NOMO-1 treated with DMSO at 0.1 percent for 48 hours (cell line): Measurements from ENCODE around the gene PPP1R3G.
A peak's percentile ranks its signal among the peaks of the same experiment; 100 is the strongest.

ENCODE experiments used
- DNase-seq: peaks from one replicate; lab custom pipeline; 2025; ENCODE audit not compliant: unreplicated experiment; lab: John Stamatoyannopoulos, UW

Gene PPP1R3G

DNA sequence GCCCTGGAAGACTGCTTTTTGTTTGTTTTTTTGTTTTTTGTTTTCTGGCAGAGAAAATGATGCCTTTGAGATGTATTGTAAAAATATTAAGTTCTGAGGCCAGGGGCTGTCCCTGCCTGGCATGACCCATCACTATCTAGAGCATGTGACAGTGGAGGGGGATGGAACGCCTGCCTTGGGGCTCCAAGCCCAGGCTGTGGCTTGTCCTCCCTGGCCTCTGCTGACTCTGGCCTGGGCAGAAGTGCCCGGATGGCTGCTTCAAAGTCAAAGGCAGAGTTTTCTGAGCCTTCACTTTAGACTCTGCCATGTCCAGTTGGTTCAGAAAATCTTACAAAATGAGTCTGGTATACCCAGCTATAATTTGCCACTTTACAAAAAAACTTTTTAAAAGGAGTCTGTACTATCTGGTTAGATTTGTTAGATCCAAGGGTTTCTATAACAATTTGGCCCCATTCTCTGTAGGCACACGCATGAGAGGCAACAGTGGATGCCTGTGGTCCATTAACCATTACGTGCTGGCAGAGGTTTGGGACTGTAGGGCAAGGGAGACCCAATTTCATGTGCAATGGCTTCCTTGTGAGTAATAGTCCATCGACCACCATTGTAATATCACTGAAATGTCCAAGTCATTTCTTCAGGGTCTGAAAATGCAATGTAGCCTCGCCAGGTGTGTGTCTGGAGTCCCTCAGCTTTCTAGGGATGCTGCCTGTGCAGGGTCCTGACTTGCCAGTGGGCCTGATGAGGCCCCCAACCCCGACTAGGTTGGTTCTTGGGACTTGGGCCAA, 8.3 kb downstream of the PPP1R3G start:
- no peak for DNase-seq

DNA sequence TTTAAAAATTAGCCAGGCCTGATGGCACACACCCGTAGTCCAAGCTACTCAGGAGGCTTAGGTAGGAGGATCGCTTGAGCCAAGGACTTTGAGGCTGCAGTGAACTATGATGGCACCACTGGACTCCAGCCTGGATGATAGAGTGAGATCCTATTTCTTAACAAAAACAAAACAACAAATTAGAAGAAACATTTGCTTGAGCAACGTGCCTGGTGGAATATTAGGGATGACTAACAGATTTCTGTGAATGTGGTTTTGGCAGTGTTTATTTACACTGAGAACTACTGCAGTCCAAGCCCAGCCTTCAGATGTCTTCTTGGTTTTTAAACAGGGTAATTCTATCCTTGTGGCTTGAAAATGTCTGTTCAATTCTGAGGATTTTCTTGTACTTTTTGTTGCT, 9.2 kb downstream of the PPP1R3G start:
- no peak for DNase-seq

GRCh38 chr6:5095236-5095635, 10.1 kb downstream of the PPP1R3G start:
- DNase-seq, result peak; percentile 71

GRCh38 chr6:5096482-5096881, 11.3 kb downstream of the PPP1R3G start:
- DNase-seq, result peak; percentile 64

- no peak for DNase-seq
These were observed 13.5 kb downstream of the PPP1R3G start for GRCh38 chr6:5098501-5099270.

GRCh38 chr6:5099537-5099936, 14.4 kb downstream of the PPP1R3G start:
- DNase-seq, result no peak

- DNase-seq, result no peak
These were observed 15.7 kb downstream of the PPP1R3G start for GRCh38 chr6:5100806-5101205.

DNA sequence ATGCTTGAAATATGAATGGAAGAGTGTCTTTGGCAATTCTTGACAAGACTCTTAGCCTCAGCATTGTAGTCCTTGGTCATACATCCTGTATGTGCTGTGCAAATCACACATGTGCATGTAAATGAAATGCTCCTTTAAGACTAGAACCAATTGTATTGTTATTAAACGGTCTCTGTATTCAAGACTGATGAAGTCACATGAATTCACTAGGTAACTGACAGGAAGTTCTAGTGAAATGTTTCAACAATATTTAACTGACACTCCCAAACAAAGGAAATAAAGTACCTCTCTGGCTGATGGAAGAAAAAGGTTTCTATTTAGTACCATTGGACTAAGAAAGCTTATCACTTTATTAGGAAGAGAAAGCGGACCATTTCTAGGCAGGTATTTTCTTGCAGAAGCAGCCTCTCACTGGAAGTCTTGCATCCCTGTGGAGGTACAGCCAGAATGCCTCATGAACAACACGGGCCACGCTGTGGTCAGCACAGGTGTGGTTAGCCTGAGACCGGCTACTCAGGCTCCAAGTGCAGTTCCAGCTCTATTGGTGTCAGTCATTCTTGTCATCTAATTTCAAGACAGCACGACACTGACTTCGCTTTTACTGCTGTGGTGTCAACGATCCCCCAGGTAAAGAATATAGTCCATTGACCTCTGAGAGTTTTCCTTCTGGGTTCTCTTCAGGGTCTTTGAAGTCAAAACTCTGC, 17.3 kb downstream of the PPP1R3G start:
- DNase-seq, result no peak

- no peak for DNase-seq
These were observed 18.1 kb downstream of the PPP1R3G start for GRCh38 chr6:5103250-5103649.

DNA sequence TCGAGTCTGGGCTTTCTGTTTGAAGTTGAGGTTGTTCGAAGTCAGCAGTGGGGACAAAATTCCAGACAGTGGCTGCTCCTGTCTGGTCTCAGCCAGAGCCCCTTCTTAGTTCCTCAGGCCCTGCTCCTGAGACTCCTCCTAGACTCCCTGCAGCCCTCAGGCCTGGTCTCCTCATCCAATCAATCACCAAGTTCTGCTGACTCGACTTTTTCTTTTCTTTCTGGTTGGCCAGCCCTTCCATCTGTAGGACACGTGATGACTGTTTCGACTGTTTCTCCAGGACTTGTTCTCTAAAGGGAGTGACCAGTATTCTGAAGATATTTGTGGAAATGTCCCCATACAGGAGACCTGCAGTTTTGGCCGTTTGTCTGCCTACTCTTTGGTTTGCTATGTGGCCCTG, 19.5 kb downstream of the PPP1R3G start:
- no peak for DNase-seq

DNA sequence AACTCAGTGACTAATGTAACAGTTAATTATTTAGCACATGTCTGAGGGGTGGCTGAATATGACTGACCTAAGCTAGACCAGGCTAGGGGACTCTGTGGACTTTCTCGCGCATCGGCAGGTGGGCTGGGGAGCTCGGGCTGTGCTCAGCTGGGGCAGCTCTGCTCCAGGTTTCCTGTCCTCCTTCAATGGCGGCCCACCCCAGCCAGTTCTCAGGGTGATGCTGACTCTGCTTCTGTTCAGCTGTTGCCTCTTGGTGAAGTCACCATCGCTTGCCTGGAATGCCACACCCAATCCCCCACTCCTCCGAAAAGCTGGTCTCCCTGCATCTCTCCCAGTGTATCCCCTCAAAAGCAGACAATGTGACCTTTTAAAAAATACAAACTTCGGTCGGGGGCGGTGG, 20.0 kb downstream of the PPP1R3G start:
- DNase-seq, result no peak

DNA sequence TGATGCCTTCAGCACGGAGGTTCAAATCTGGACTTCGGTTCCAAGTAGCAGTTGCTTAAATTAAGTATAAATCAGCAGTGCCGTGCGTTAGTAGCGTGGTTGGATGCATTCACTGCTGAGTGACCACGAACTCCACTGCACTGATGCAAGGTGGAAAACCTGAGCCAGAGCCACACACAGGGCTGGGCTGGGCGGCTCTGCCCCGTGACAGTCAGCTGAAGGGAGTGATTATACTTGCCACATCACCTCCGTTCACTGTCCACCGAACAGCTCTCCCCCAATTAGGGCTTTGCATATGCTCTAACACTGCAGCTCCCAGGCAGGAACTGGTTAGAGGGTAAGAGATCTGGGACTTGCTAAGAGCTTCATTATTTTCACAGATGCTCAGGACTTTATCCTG, 22.2 kb downstream of the PPP1R3G start:
- DNase-seq, result no peak

GRCh38 chr6:5108068-5108467, 22.9 kb downstream of the PPP1R3G start:
- no peak for DNase-seq

DNA sequence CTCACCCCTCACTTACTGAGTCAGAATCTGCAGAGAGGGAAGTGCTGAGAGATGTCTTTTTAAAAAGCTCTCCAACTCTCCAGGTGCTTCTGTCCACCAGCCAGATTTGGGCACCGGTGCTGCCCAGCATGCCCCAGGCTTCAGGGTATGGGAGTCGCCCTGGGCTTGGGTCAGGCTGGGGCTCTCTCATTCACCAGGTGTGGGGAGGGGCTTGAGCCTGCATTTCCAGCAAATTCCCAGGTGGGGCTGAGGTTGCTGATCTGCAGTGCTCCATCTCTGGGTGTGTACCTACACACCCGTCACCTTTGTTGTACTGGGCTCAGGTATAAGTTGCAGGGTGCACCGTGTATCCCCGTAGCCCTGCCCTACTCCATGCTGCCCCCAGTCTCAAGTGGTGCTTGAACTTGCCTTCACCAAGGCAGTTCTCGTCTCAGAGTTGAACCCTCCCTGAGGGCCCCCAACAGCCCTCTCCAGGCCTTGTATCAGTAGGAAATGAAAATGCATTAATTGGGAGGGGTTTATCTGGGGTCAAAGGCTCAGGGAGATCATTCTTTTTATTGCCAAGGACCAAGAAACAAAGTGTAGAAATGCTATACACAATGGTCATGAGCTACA, 23.5 kb downstream of the PPP1R3G start:
- DNase-seq, result no peak

DNA sequence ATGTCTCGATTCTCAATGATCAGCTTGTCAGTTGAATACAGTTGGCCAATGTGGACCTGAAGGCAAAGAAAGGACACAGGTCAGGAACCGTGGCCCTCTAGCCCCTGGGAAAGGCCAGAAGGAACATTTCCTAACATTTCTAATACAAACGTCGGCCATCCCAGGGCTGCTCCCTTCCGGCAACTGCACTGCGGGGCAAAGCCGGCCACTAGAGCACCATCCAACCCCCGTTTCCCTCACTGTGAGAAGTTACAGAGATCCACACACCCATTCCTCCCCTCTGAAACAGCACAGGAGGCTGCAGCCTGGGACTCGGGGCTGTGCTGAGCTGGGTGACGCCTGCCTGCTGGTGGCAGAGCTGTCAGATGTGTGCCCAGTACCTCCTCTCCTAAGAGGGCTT, 24.3 kb downstream of the PPP1R3G start:
- DNase-seq, result no peak

- no peak for DNase-seq
These were observed 25.1 kb downstream of the PPP1R3G start for GRCh38 chr6:5110246-5110645.

DNA sequence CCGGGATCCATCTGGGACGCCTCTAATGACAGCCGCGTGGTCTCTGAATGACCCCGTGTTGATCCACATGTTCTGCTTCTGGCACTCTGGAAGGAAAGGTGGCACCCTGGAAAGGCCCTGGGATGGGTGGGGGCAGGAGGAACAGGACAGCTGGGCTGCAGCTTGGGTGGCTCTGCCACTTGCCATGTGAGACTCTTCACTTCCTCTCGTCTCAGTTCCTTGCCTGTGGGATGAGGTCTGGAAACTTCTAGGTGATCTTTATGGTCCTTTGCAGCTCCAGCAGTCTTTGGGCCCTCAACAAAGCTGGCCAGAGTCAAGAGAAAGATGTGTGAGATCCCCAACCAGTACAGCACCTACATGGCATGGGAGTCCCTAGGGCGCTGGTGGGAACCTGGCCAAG, 26.5 kb downstream of the PPP1R3G start:
- DNase-seq, result no peak

DNA sequence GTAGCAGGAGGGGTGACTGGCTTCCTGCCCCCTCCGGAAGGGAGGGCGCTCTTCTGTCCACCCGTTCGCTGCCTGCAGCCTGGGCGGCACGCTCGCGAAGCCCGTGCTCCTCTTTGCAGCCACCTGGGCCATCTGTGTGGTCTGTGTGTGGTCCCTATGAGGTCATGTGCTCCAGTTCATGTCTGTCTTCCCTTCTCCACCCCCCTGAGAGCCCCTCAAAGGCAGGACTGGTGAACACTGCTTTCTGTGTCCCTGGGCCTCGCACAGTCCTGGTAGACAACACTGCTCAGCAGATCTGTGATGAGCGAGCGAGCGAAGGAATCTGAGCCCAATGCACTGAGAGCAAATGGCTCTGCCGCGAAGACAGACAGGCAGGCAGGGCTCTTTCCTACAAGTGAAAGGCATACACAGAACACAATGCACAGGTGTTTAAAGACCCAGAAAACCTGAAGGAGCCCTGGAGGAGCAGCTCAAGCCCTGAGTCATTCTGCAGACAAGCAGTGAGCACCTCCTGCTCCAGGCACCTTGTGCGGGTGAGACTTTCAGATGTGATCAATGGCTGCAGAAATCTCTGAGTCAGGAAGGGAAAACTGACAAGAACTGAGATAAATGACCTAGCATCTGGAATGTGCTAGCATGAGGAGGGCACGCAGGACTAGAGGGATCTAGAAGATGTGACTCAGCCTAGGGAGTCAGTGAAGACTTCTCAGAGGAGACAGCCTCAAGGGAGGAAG, 27.1 kb downstream of the PPP1R3G start:
- DNase-seq, result no peak

- DNase-seq, result no peak
These were observed 28.0 kb downstream of the PPP1R3G start for GRCh38 chr6:5113096-5113495.

DNA sequence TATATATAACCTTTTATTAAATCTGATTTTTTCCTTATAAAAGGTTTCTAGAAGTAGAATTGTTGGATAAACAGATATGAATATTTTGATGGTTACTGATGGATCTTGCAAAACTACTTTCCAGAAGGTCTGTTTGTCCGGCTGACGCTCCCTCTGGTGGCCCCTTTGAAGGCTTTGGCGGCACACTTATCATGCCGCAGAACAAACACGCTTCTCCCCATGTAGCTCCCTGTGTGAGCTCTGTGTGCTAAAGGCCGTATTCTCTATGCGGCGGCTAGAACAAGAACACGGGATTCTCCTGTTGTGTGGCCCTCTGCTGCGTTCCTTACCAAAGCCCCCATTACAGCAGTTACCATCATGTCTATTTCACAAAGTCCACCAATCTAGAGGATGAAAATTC, 30.0 kb downstream of the PPP1R3G start:
- no peak for DNase-seq
